ENCODE measurements around the gene ZBTB12. TPM values are rescaled to one million over a fixed set of nuclear protein-coding genes. Genes with fewer than 3 reads are reported as not detected.

Gene ZBTB12
- total and polyA plus RNA-seq, 2 of the 13 experiments (the other 11 are each of a cell fraction or from before 2014, with no cell fraction given), result 4.8 to 6.0 TPM

- peak; percentile 39; the same call in 1 of the 2 replicates for TF ChIP-seq ZNF629 (CRISPR knock-in tag; conservative IDR thresholded peaks at IDR 0.05)
- TF ChIP-seq, protein P1, sequence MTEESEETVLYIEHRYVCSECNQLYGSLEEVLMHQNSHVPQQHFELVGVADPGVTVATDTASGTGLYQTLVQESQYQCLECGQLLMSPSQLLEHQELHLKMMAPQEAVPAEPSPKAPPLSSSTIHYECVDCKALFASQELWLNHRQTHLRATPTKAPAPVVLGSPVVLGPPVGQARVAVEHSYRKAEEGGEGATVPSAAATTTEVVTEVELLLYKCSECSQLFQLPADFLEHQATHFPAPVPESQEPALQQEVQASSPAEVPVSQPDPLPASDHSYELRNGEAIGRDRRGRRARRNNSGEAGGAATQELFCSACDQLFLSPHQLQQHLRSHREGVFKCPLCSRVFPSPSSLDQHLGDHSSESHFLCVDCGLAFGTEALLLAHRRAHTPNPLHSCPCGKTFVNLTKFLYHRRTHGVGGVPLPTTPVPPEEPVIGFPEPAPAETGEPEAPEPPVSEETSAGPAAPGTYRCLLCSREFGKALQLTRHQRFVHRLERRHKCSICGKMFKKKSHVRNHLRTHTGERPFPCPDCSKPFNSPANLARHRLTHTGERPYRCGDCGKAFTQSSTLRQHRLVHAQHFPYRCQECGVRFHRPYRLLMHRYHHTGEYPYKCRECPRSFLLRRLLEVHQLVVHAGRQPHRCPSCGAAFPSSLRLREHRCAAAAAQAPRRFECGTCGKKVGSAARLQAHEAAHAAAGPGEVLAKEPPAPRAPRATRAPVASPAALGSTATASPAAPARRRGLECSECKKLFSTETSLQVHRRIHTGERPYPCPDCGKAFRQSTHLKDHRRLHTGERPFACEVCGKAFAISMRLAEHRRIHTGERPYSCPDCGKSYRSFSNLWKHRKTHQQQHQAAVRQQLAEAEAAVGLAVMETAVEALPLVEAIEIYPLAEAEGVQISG (CRISPR knock-in tag; IDR thresholded peaks at IDR 0.05), result peak; percentile 84
- TF ChIP-seq, protein P2, sequence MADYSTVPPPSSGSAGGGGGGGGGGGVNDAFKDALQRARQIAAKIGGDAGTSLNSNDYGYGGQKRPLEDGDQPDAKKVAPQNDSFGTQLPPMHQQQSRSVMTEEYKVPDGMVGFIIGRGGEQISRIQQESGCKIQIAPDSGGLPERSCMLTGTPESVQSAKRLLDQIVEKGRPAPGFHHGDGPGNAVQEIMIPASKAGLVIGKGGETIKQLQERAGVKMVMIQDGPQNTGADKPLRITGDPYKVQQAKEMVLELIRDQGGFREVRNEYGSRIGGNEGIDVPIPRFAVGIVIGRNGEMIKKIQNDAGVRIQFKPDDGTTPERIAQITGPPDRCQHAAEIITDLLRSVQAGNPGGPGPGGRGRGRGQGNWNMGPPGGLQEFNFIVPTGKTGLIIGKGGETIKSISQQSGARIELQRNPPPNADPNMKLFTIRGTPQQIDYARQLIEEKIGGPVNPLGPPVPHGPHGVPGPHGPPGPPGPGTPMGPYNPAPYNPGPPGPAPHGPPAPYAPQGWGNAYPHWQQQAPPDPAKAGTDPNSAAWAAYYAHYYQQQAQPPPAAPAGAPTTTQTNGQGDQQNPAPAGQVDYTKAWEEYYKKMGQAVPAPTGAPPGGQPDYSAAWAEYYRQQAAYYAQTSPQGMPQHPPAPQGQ (CRISPR knock-in tag; IDR thresholded peaks at IDR 0.05; ENCODE audit: borderline replicate concordance), result peak; percentile 84; the same call in 1 of the 2 replicates
- TF ChIP-seq BCL3 (CRISPR knock-in tag; IDR thresholded peaks at IDR 0.05), result peak; percentile 67
- TF ChIP-seq, protein P3, sequence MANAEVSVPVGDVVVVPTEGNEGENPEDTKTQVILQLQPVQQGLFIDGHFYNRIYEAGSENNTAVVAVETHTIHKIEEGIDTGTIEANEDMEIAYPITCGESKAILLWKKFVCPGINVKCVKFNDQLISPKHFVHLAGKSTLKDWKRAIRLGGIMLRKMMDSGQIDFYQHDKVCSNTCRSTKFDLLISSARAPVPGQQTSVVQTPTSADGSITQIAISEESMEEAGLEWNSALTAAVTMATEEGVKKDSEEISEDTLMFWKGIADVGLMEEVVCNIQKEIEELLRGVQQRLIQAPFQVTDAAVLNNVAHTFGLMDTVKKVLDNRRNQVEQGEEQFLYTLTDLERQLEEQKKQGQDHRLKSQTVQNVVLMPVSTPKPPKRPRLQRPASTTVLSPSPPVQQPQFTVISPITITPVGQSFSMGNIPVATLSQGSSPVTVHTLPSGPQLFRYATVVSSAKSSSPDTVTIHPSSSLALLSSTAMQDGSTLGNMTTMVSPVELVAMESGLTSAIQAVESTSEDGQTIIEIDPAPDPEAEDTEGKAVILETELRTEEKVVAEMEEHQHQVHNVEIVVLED (CRISPR knock-in tag; IDR thresholded peaks at IDR 0.05; ENCODE audit: borderline replicate concordance), result peak; percentile 86
- no peak; the same call in 1 of the 2 replicates for TF ChIP-seq ZNF550 (CRISPR knock-in tag; IDR thresholded peaks at IDR 0.05; ENCODE audit: borderline replicate concordance)
- peak; percentile 90 for TF ChIP-seq THAP11 (CRISPR knock-in tag; IDR thresholded peaks at IDR 0.05)
- peak; percentile 43; the same call in 1 of the 2 replicates for TF ChIP-seq NR2F2 (IDR thresholded peaks at IDR 0.05; ENCODE audit: borderline replicate concordance, low read depth)
- no peak for TF ChIP-seq SRF (IDR thresholded peaks at IDR 0.05; ENCODE audit: low read depth, low read length)
- no peak for TF ChIP-seq NBN (conservative IDR thresholded peaks at IDR 0.05)
- TF ChIP-seq MXD4 (CRISPR knock-in tag; IDR thresholded peaks at IDR 0.05), result peak; percentile 75
- TF ChIP-seq ISL2 (CRISPR knock-in tag; IDR thresholded peaks at IDR 0.05), result peak; percentile 72; the same call in 1 of the 2 replicates
- peak; percentile 63 for TF ChIP-seq TEAD3 (CRISPR knock-in tag; optimal IDR thresholded peaks at IDR 0.05; ENCODE audit: borderline replicate concordance)
- TF ChIP-seq XRCC5 (optimal IDR thresholded peaks at IDR 0.05; ENCODE audit: low read length), result peak; percentile 33
- TF ChIP-seq, protein P4, sequence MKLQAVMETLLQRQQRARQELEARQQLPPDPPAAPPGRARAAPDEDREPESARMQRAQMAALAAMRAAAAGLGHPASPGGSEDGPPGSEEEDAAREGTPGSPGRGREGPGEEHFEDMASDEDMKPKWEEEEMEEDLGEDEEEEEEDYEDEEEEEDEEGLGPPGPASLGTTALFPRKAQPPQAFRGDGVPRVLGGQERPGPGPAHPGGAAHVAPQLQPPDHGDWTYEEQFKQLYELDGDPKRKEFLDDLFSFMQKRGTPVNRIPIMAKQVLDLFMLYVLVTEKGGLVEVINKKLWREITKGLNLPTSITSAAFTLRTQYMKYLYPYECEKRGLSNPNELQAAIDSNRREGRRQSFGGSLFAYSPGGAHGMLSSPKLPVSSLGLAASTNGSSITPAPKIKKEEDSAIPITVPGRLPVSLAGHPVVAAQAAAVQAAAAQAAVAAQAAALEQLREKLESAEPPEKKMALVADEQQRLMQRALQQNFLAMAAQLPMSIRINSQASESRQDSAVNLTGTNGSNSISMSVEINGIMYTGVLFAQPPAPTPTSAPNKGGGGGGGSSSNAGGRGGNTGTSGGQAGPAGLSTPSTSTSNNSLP (IDR thresholded peaks at IDR 0.05; ENCODE audit: low read depth, low read length), result no peak; the same call in 1 of the 2 replicates
- peak; percentile 99 for TF ChIP-seq ZNF367 (CRISPR knock-in tag; IDR thresholded peaks at IDR 0.05; ENCODE audit: borderline replicate concordance)
- no peak for TF ChIP-seq CCAR2 (optimal IDR thresholded peaks at IDR 0.05; ENCODE audit: low read depth, low read length)
- TF ChIP-seq HNRNPH1 (optimal IDR thresholded peaks at IDR 0.05; ENCODE audit: low read depth, low read length), result peak; percentile 88
- peak; percentile 95 for TF ChIP-seq RFXAP (CRISPR knock-in tag; IDR thresholded peaks at IDR 0.05; ENCODE audit: borderline replicate concordance)
Observed at GRCh38 chr6:31862344-31863235, 39.3 kb downstream of the ZBTB12 start, which contains the start of gene NEU1 (continued).

All from HepG2 (cell line).